SK-MEL-5 (cell line): ENCODE results near the gene OR52N1. TPM values are rescaled to one million over a fixed set of nuclear protein-coding genes. Genes with fewer than 3 reads are reported as not detected.

Experiments
- DNase-seq: peaks from one replicate; pipeline ENCODE4 v3.0.0-alpha.2; 2016; ENCODE audit warnings: low read depth, low spot score
- in situ Hi-C: cut with HindIII; loops from 2 replicates; pipeline ENCODE4 v1.10.0; 2016; ENCODE audit warnings: low sequenced_read_pairs, high pct_unique_total_duplicates, low pct_unique_long_range_greater_than_20kb
- polyA plus RNA-seq, 2 experiments: library from polyadenylated mRNA; depleted of rRNA; stranded (reverse); fragments of >200 nt; gene quantifications; 2 replicates each; pipeline ENCODE4 v1.2.3, GENCODE V29; 2015
- total RNA-seq: library from RNA; depleted of rRNA; stranded (reverse); fragments of >200 nt; shearing (Covaris generic); gene quantifications from 2 replicates; pipeline ENCODE4 v1.2.3, GENCODE V29; 2014; rRNA removed

The OR52N1 gene
- total RNA-seq, result not detected in 2 replicates
- not detected in 2 replicates for polyA plus RNA-seq (2015; cell fraction: cytosol; rRNA removed)
- polyA plus RNA-seq (2015; cell fraction: nucleus; rRNA removed), result not detected in 2 replicates

DNA sequence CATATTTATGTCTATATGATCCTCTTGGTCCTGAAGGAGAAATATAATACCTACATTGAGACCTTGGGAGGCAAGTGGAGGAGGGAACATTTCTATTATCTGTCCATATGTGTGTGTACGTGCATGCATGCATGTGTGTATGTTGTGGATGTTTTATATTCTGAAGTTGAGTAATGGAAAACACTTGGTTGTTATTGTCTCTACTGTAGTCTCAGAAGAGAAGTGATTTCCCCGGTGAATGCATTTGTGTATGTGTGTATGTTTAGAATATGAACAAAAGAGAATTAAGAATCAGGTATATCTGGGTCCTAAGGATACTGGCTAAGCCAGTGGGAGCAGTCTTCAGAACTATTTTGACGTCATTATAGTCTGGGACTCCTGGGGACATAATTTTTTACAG, at the start of gene OR52N1:
OR52N1 (minus strand) TSS at position 101 of the 400 bp plus-strand sequence. CDS start 2,449 bp downstream, outside the sequence.
- in situ Hi-C loops, result no loop called here
- no peak for DNase-seq

GRCh38 chr11:5837695-5838094, 46.6 kb upstream of the OR52N1 start:
- DNase-seq, result no peak
- in situ Hi-C loops, result no loop called here

DNA sequence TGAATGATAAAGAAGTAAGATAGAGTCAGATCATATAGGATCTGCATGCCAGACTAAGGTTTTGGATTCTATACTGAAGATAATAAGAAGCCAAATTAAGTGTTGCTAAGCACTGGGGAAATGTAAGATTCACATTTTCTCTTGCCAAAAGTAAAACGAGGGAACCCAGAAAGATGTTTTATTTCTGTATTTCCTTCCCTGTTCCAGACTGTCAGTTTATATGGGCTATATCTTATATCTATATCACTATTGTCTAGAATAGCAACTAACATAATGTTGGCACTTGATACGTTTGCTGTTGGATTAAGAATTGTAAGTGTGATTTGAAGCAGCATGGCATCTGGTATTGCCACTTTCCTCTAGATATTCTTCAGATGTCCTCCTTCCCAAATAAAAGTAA, 42.4 kb upstream of the OR52N1 start:
- in situ Hi-C loops, result no loop called here
- no peak for DNase-seq

GRCh38 chr11:5831196-5831829, 40.2 kb upstream of the OR52N1 start:
- in situ Hi-C loops, result no loop called here

DNA sequence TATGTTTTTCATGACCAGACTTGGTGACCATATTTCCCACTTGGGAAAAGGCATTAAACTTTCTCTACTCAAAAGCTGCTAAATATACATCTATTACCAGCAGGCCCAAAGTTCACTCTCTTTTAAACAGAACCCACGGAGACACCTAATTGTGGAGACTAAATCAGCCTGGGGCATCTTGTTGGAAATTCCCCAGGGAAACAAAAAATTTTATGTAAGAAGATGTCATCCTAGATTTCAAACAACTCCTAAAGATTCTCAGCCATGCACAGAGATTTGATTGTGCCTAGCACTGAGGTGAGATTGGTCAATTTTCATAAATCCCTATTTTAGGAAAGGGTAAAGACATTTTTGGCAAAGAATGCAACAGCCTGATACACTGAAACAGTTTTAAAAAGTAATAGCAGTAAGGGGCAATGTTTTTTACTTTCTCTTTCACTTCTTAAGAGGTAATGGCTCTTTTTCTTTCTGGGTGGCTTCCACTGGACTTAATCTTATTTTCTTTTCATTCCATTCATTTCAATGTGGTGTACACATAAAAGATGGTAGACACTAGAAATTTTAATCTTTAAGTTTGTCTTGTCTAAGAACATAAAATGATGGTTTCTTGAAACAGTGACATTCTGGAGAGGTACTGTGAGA, 27.3 kb upstream of the OR52N1 start:
- no peak for DNase-seq

More at GRCh38 chr11:5831196-5831829, 40.2 kb upstream of the OR52N1 start:
- DNase-seq, result no peak

GRCh38 chr11:5815534-5815933, 24.5 kb upstream of the OR52N1 start:
- in situ Hi-C loops, result no loop called here

More for the DNA sequence above, 27.3 kb upstream of the OR52N1 start:
- in situ Hi-C loops, result no loop called here

DNA sequence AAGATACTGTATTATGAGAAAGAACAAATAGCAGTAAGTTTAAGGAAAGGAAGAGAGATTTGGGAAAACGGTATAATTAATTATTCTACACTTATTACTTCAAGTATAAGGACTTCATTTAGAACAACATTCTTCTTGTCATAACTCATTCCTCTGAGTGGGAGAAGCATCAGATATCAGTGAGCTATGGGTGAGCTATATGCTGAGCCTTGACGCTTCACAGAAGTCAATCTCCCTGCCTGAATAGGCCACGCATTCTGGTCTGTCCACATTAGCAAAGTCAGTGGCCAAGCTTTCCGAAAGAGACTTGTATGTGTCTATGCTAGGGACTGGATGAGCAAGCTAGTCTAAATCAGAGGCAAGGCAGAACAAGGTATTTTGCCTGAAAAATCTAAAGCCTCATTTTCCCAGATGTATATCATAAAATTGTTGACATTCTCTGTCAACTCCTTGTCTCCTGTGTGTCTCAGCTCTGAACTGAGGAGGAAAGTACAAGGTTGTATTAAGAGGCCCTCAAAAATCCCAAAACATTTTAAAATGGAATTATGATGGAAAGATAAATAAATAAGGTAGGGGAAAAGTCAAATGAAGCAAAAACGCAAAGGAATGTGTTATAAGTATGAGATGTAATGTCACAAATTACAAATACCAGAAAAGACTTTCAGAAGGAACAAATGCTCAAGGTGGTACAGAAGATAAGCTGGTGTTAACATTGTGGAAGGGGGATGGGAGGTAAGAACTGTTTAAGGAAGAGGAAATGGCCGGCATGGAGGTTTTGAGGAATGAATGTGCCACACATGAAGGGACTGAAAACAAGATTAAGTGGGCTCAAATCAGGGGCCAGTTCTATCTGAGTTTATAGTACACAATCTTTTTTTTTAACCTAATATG, 19.1 kb upstream of the OR52N1 start:
- in situ Hi-C loops, result no loop called here
- no peak for DNase-seq

More at GRCh38 chr11:5815534-5815933, 24.5 kb upstream of the OR52N1 start:
- no peak for DNase-seq

- DNase-seq, result no peak
- in situ Hi-C loops, result no loop called here
Measured at GRCh38 chr11:5809122-5809519, 18.1 kb upstream of the OR52N1 start.

GRCh38 chr11:5808500-5809121, 17.5 kb upstream of the OR52N1 start, which contains the start of gene OR52N2:
Gene OR52N2, plus strand, starts transcription at chr11:5808924. Its CDS starts 11,412 bp downstream, at chr11:5820336.
- DNase-seq, result peak; percentile 84
- in situ Hi-C loops, result no loop called here

DNA sequence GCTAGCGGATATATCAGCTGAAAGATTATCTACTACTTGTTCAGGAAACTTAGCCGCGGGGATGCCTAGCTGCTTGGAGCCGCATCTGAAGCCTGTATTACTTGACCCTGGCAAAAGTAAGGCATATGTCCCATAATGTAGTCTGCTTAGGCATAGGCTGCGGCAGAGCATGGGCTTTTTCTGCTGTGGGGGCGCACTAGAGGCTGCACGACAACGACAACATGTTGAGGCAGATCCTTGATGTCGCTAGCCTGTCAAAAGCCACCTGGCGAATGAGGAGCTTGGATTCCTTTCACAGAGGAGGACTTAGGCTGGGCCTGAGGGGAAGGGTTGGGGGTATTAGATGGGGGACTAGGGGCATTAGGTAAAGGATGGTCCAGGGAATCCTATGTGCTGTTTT, 16.5 kb upstream of the OR52N1 start:
- peak; percentile 24 for DNase-seq
- in situ Hi-C loops, result no loop called here

- in situ Hi-C loops, result no loop called here
- no peak for DNase-seq
Measured at GRCh38 chr11:5803982-5804381, 12.9 kb upstream of the OR52N1 start.

DNA sequence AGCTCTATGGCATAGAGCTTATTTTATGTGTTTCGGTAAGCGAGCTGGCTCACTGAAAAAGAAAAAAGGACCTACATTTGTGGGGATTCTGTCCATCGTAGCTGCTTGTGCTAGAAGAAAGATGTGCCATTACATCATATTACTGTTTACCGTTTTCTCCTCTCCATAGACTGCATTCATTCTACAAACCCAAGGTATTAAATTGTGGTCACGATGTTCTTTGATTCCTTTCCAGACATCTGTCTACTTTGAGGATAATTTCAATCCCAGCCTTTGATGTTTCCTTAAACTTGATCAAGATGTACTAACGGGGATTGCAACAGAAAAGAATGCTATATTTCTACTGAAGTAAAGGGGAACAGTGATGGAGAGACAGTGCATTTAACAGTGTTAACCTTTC, 5.5 kb upstream of the OR52N1 start:
- DNase-seq, result peak; percentile 0
- in situ Hi-C loops, result no loop called here

GRCh38 chr11:5783255-5783654, 7.8 kb downstream of the OR52N1 start, which contains the start of gene OR52N5:
Gene OR52N5, minus strand, starts transcription at chr11:5783355. Its CDS starts 4,721 bp downstream, at chr11:5778634.
- in situ Hi-C loops, result no loop called here
- DNase-seq, result no peak

GRCh38 chr11:5767056-5767455, 24.0 kb downstream of the OR52N1 start:
- DNase-seq, result no peak
- in situ Hi-C loops, result no loop called here

DNA sequence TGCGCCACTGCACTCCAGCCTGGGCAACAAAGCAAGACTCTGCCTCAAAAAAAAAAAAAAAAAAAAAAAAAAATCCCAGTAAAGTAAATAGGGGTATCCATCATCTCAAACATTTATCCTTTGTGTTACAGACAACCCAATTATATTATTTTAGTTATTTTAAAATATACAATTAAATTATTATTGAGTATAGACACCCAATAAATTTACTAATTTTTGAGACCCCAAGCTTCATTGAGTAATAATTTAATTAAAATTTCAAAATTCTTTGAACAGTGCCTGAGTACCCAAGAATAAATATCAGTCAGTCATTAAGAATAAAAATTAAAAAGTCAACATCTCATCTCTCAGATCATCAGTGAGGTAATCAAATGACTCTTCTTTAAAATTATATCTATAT, 37.1 kb downstream of the OR52N1 start, which contains the start of gene OR52N4:
OR52N4 (plus strand) TSS at position 301 of the 400 bp plus-strand sequence. CDS start 498 bp downstream, outside the sequence.
- no peak for DNase-seq
- in situ Hi-C loops, result no loop called here

DNA sequence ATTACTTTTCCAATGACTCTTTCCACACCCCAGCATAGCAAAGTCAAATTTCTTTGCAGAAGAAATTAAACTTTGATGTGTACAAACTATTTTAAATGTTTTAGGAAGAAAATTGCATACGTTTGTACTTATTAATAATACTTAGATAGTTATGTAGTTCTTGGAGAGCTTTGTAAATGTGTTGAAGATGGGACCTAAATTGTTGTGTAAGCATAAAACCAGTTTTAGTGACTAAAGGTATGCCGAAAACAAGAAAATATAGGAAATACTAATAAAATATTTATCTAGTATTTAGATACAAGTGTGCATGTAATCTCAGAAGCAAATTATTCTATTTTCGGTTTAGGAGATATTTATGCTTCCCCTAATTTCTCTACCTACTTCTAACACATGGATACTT, 41.2 kb downstream of the OR52N1 start:
- in situ Hi-C loops, result no loop called here
- no peak for DNase-seq

DNA sequence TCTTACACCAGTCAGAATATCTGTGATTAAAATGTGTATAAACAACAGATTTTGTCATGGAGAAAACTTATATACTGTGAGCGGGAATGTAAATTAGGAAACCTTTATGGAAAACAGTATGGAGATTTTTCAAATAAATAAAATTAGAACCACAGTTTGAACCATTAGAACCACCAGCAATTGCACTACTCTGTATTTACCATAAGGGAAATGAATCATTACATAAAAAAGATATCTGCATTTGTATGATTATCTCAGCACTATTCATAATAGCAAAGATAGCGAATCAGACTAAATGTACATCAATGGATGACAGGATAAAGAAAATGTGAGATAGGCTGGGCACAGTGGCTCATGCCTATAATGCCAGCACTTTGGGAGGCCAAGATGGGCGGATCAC, 44.5 kb downstream of the OR52N1 start:
- DNase-seq, result no peak
- in situ Hi-C loops, result no loop called here
